Stimulated activated CD4-positive, alpha-beta T cell treated with anti-CD3 and anti-CD28 coated beads, Interleukin-12 subunit alpha, Interleukin-12 subunit beta, amount 100 ng/mL, for 24 hours (primary cell): Measurements from ENCODE around the gene SRGN.

Experiments
- DNase-seq, 2 experiments: peaks; one replicate each; pipeline ENCODE4 v3.0.0-alpha.2; 2020; ENCODE audit warnings: low read depth in 2 of 2

Gene SRGN

DNA sequence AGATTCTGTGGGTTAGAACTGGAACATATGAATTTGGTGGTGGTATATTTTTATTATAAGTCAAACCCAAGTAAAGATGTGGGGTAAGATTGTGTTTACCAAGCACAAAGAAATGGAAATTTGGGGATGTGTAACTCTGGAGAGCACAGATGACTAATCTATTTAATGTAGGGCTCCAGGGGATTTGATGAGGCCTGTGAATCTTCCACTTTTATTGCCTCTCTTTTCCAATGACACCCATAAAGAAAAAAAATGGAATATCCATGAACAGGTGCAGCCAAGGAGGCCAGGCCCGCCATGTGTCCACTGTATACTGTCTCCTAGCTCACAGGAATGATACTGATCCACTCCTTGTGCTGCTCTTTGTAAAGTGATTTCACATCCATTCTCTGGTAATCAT is 2.8 kb downstream of the SRGN start:
- no peak for DNase-seq

DNA sequence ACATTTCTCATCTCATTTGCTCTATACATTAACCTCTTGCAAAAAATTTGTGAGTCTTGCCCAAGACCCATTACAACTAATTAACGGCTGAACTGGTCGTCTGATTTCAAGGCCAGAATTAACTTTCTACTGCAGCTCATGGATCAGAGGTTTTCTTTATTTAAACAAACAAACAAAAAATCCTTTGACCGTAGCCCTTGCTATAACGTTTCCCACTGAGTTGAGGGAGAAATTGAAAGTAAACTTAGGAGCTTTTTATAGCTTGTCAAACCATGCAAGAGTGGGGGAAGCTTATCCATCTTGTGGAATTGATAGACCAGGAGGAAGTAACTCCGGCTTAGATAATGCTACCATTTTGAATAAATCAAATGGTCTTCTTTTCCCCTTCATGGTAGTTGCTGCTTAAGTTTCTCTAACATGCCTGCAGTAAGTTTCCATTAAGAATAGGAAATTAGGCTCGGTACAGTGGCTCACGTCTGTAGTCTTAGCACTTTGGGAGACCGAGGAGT is 3.3 kb downstream of the SRGN start:
- DNase-seq, result no peak

DNA sequence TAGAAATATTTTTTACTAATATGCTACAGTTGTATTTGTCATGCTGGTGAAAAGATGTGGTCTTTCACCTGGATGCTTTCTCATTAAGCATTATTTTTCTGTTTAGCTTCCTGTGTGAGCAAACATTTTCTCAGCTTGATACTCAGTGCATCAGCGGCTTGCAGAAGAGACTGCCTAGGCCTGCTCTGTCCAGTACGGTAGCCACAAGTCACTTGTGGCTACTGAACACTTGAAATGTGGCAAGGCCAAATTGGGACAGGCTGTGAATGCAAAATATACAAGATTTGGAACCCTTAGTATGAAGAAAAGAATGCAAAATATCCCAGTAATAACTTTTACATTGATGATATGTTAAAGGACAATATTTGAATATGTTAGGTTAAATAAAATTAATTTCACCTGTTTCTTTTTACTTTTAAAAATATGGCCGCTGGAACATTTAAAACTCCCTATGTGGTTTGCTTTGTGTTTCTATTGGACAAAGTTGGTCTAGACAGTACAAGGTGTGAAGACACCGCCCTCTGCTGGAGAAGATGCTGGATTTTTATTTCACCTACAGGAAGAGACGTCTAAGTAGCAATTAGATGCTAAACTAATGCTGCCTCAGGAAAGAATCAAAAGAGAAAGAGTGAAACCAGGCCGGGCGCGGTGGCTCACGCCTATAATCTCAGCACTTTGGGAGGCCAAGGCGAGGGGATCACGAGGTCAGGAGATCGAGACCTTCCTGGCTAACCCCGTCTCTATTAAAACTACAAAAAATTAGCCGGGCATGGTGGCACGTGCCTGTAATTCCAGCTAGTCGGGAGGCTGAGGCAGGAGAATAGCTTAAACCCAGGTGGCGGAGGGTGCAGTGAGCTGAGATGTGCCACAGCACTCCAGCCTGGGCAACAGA is 5.3 kb downstream of the SRGN start:
- peak; percentile 57 to 73 for DNase-seq

DNA sequence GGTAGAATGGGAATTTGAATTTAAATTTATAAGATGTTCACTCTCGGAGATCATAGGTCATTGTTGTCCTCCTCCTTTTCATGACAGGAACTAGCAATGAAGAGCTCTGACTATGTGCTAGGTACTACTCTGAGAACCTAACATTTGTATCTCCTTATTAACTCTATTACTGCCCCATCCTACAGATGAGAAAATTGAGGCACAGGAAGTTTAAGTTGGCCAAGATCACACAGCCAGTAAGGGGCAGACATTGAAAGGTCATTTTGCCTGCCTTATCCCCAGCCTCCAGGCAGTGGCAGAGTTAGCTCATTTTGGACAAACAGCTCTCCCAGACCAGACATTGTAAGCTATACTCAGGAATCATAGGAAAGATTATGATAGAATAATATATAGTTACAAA is 6.0 kb downstream of the SRGN start:
- DNase-seq, result no peak

DNA sequence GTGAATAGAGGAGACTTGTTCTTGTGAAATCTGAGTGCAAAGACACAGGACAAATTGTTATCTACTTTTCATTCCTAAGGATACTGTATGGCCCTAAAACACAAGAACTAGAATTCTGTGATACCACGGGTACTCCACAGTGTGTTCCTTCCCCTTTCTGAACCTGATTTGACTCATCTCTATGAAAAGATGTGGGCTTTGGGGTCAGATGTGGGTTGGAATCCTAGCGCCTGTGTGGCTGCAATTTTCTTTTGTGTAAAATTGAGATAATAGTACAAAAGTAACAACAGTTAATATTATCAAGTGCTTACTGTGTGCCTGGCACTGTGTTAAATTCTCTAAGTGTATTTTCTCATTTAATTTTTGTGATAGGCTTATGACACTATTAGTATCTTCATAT is 8.1 kb downstream of the SRGN start:
- DNase-seq, result no peak

DNA sequence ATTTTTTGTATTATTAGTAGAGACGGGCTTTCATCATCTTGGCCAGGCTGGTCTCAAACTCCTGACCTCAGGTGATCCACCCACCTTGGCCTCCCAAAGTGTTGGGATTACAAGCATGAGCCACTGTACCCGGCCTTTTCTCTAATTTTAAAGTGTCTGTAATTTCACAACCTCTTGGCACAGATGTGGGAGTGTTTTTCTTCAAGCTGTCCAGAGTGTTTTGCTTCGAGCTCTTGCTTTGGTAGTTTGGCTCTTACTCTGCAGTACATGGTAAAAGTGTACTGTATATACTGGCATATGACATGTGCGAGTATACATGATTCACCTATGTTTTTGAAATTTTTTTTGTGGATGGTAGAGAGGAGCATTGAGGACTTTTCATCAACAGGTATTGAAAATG is 9.8 kb downstream of the SRGN start:
- DNase-seq, result no peak

DNA sequence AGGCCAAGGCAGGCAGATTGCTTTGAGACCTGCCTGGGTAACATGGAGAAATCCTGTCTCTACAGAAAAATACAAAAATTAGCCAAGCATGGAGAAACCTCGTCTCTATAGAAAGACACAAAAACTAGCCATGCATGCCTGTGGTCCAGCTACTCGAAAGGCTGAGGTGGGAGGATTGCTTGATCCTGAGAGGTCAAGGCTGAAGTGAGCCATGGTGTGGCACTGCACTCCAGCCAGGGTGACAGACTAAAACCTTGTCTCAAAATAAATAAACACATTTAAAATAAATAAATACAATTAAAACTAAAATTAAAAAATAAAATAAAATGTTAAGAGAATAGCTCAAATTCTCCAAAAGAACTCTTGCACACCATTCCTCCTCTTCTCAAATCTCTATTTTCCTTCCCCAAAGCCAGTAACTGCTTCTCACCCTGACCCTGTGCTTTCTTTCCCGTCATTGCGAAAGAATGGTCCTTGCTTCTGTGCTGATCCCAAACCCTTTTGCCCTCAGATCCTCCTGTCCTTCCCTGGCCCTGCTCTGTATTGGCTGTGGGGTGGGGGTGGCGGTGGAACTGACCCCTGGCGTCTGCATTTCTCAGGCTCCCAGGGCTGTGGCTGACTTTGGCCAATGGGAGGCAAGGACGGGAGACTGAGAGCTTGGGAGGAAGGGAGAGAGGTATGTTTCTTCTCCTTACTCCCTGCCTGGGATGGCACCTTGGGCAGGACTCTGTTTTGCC is 12.4 kb downstream of the SRGN start:
- no peak for DNase-seq

DNA sequence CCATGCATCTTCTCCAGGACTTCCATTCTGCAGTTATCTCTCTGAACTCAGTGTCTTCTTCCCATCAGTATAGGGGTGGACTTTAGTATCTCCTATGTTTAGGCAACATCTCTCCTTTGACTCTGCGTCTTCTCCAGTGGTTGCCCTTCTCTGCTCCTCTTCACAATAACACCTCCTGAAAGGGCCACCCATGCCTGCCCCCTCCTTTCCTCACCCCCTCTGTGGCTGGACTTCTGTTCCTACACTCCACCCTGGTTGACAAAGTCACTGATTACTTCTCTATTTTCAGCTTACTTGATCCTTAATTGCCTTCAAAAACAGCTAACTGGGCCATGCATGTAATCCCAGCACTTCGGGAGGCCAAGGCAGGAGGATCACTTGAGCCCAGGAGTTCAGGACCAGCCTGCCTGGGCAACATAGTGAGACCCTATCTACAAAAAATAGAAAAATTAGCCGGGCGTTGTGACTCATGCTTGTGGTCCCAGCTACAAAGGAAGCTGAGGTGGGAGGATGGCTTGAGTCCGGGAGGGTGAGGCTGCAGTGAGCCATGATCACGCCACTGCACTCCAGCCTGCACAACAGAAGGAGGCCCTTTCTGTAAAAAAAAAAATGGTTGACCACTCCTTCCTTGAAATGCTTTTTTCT is 13.7 kb downstream of the SRGN start:
- no peak for DNase-seq

DNA sequence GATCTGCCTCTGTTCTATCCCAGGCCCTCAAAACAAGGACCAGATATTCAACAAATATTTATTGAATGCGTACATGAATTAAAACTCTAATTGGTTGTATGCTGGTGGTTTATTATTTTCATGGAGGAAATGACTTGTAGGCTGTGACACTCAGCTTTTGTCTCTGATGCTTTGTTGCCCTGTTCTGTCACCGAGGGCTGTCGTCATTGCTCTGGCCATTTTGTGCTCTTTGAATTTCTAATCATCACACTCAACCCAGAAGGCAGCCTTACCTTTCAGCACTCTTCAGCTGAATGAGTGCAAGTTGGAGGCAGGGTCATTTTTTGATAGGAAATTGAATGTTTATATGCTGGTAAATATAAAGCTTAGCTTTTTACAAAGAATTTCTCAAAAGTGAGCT is 14.5 kb downstream of the SRGN start:
- no peak for DNase-seq

DNA sequence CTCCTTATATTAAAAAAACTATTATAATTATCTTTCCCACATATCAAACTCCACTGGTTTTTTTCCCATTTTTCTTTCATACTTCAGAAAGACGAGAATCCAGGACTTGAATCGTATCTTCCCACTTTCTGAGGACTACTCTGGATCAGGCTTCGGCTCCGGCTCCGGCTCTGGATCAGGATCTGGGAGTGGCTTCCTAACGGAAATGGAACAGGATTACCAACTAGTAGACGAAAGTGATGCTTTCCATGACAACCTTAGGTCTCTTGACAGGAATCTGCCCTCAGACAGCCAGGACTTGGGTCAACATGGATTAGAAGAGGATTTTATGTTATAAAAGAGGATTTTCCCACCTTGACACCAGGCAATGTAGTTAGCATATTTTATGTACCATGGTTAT is 15.9 kb downstream of the SRGN start:
- no peak for DNase-seq

DNA sequence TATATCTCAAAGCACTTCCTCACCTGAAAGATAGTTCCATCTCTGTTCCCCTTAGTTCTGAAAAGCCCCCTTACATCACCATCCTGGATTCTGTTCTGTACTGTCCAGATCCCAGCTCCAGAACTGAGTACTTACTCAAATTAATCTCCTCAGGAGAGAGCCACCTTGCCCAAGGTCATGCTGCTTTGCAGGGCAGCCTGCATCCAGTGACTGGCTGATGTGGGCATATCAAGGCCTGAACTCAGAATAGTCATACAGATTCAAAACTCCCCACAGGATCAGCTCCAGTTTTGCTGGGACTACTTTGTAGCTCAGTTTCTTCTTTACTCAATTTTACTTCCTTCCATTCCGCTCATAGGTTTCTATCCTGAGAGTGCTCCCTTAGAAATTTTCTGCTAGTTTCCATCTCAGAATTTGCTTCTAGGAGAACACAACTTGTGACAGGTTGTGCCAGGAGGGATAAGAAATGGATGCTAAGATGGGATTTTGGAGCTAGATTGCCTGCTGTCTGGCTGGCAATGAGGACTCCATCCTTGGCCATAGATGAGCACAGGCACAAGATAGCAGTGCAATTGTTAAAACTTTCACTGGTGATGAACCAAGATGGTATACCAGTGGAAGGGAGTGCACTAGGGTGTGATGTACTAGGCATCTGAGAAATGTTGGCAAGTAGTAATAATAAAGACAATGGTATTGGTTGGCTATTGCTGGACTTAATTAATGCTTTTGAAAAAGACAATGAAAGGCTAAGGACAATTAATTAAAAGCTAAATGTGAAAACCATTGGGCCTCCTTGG is 17.3 kb downstream of the SRGN start:
- DNase-seq, result no peak

DNA sequence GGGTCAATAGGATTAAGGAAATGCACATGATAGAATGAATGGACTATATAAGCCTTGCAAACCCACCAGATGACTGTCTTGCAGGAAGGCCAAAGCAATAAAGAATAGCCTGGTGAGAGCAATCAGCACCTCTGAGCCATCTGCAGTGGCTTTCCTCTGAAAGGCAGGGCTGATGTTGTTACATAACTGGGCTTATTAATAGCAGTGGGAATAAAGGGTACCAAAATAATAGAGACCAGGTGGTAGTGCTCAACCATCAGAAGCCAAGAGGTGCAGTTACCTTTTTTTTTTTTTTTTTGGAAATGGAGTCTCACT is 19.2 kb downstream of the SRGN start:
- no peak for DNase-seq

DNA sequence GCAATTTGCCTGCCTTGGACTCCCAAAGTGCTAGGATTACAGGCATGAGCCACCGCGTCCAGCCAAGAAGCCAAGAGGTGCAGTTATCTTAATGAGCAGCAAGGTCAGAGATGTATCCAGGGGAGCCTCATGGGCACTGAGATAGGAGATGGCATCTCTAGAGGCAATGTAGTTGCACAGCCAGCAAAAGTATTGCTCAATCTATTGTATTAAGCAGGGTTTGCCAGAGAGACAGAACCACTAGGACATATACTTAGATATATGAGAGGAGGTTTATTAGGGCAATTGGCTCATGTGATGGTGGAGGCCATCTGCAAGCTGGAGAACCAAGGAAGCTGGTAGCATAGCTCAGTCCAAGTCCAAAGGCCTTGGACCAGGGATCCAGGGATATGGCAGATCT is 19.8 kb downstream of the SRGN start:
- DNase-seq, result no peak

DNA sequence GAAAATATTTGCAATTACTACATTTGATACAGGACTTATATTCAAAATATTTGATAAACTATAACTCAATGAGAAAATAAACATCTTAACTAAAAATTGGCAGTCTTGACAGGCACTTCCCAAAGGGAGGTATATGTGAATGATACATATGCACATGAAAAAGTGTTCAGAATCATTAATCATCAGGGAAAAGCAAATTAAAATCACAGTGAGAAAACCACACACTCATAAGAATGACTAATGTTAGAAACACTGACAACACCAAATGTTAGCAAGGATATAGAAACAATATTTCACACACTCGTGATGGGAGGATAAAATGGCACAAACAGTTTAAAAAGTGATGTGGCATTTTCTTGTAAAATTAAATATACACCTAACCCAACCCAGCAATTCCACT is 32.0 kb downstream of the SRGN start:
- DNase-seq, result no peak

DNA sequence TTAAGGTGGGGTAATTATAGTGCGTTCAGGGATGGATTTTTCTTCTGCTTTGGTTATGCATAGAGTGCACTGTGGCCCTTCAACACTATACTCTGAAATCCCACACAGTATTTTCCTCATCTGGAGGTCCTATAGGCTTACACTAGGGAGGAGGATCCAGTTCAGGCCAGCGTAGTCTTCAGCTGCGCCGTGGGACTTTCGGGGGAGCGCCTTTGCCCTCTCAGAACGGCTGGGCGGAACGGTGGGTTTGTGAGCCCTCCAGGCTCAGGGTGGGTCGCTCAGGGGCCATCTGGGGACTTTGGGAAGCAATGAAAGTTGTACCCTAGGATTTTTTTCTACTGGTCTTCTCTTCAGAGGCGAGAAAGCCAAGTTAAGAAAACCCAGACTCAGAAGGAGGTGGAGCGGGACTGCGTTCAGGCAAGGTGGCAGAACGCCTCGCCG is 35.4 kb downstream of the SRGN start:
- DNase-seq, result no peak

DNA sequence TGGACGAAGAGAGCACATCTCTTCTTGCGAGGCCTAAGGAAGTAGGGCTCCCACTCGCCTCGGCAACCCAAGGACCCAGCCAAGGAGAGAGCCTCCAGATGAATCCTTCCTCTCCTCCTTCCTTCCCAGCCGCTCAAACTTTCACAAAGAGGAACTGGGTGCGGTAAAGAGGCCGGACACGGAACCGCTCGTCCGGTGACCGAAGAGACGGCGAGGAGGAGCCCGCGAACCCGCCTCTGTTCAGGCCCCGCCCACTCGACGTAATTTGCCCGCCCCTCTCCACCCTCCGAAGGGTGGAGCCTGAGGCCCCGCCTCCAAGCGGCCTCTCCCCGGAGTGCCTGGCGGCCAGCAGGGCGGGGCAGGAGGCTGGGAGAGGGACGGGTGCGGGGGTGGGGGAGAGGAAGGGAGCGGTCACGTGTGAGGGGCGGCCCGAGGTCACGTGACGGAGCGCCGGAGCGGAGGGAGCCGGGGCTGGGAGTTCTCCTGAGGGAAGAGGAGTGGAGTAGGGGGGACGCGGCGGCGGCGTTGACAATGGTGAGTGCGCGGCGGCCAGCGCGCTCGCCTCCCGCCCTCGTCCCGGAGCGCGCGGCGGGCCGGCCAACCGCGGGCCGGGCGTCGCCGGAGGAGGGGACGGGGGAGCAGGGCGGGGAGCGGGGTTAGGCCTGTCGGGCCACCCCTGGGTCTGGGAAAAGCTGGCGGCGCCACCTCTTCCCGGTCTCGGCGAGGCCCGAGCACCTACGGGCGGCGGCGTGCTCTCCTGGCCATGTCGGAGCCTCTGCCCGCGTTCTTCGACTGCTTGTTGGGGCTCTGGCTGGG is 36.1 kb downstream of the SRGN start, which contains the start of gene VPS26A:
Gene VPS26A (plus strand): TSS at position 432 of the 816 bp plus-strand sequence. CDS start 100 bp downstream, at position 532.
- DNase-seq, result peak; percentile 97 to 99

DNA sequence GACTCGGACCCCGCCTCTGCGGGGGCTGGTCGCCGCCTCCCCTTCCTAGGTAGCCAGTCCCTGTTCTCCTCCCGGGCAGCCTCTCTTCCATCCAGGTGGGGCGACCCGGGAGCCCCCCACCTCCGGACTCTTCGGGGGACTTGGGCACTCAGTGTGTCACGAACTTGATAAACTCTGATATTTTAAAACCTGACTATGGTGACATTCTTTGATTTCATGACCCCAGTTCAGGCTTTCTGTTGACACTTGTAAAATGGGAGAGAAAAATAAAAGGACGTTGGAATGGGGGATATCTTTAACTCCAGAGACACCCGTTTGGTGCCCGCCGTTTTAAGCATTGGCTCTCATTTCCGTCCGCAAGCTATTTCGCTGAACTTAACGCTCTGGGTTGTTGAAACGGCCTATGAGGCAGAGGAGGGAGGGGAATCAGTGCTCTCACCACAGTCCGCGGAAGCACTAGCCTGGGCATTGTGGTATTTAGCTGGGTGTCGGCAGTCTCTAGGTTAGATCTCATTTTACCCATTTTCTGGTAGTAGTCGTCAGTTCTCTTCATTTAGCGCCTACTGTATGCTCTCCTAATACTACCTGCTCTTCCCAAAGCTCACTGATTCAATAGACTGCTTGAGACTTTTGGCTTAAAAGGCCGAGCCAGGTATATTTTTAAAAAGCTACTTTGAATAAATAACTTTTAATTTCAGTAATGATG is 36.8 kb downstream of the SRGN start:
- DNase-seq, result peak in 1 of 2 experiments; percentile 31

DNA sequence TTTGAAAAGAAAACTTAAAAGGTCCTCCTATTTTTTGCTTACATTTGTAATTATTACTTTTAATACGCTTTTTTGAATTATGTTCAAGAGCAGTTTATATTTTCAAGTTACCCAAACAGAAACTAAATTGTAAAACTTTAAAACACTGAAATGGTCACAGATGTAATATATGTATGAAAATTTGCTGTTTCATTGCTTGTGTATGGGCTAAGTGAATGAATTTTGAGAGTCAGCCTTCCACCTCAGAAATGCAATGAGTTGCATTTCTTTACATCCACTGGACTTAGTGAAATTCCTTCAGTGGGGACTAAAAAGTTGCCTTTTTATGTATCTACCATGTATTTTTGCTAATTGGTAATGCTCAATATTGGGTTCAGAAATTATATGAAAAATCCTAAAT is 37.7 kb downstream of the SRGN start:
- DNase-seq, result no peak

DNA sequence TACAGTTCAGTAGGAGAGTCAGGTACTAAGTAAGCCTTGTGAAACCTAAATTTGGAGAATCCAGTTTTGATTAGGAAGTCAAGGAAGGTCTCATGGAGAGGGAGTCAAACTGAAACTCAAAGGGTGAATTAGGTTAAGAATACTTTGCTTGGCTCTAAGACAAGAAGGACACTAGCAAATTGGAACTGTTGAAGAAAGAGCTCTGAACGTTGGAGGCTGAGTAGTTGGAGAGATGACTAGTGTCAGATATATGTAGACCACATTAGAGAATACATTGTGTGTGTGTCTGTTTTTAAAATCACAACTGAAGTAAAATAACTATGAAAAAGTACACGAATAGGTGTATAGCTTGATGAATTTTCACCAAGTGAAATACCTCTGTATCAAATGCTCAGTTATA is 42.3 kb downstream of the SRGN start:
- DNase-seq, result no peak

DNA sequence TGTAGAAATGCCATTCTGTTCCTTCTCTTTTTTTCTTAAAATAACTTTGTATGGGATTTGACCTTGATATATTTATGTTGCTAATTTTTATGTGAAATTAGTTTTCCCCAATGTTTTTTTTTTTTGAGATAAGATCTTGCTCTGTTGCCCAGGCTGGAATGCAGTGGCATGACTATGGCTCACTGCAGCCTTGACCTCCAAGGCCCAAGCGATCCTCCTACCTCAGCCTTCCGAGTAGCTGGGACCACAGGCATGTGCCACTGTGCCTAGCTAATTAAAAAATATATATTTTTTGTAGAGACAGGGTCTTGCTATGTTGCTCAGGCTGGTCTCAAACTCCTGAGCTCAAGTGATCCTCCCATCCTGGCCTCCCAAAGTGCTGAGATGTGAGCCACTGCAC is 52.1 kb downstream of the SRGN start:
- DNase-seq, result no peak
